Upper lobe of left lung (tissue), 6 donors: ENCODE data around the gene SH3RF1. TPM values are rescaled to one million over a fixed set of nuclear protein-coding genes. Genes with fewer than 3 reads are reported as not detected.

Source experiments
- ATAC-seq, 2 donors: fragments of 200-7000 bp; cut with Tn5 transposase; one replicate each; pipeline ENCODE4 v1.9.1; 2022; ENCODE audit warnings: mild to moderate bottlenecking in 2 of 2, moderate library complexity in 2 of 2; ENCODE audit not compliant: low FRiP score in 2 of 2
- DNase-seq, 2 donors: peaks; one replicate each; pipeline ENCODE4 v3.0.0-alpha.2; 2019 to 2020
- H3K27ac ChIP-seq, 4 donors: fragments of 200-600 bp; sonication (generic); one replicate each; pipeline ENCODE4 v1.5.1; 2016 to 2019
- H3K27me3 ChIP-seq, 4 donors: fragments of 200-600 bp; sonication (generic); one replicate each; pipeline ENCODE4 v1.5.1; 2017 to 2019
- H3K36me3 ChIP-seq, 4 donors: fragments of 200-600 bp; sonication (generic); one replicate each; pipeline ENCODE4 v1.5.1; 2016 to 2019
- H3K4me1 ChIP-seq, 4 donors: fragments of 200-600 bp; sonication (generic); one replicate each; pipeline ENCODE4 v1.5.1; 2018 to 2019
- H3K4me3 ChIP-seq, 4 donors: fragments of 200-600 bp; sonication (generic); one replicate each; pipeline ENCODE4 v1.5.1; 2017 to 2019; ENCODE audit warnings: mild to moderate bottlenecking in 2 of 4, moderate library complexity in 1 of 4
- H3K9me3 ChIP-seq, 4 donors: fragments of 200-600 bp; sonication (generic); one replicate each; pipeline ENCODE4 v1.5.1; 2018 to 2019
- EP300 ChIP-seq, 4 donors: sonication (generic); formaldehyde crosslinking; IDR thresholded peaks; one replicate each; pipeline ENCODE4 v1.5.1; 2017; ENCODE audit warnings: antibody characterized with exemption in 4 of 4, control low read depth in 2 of 4
- POLR2A ChIP-seq, 4 donors: fragments of 450-650 bp; IDR thresholded peaks; one replicate each; pipeline ENCODE4 v1.5.1; 2016 to 2017; ENCODE audit warnings: antibody characterized with exemption in 4 of 4, mild to moderate bottlenecking in 2 of 4
- POLR2AphosphoS5 ChIP-seq, 2 donors: sonication (generic); formaldehyde crosslinking; IDR thresholded peaks; one replicate each; pipeline ENCODE4 v1.5.1; 2017; ENCODE audit warnings: antibody characterized with exemption in 2 of 2
- WGBS, 2 donors: methylation state at CpG; one replicate each; pipeline ENCODE4 v1.1.5; 2017 to 2018; 5-methylcytosine and 5-hydroxymethylcytosine counted together
- total RNA-seq, 6 donors: library from RNA; depleted of rRNA in 4 of 6; stranded (reverse); fragments of >200 nt in 4 of 6; gene quantifications; one replicate each; pipeline versions ENCODE4 v1.1.0 to v1.2.1, GENCODE V29; 2016 to 2021
- TF ChIP-seq, protein P1 (sequence below), 6 experiments: fragments of 450-650 bp in 4 of 6; fragments of 200-600 bp in 2 of 6; sonication (generic) in 2 of 6; IDR thresholded peaks; one replicate each; pipeline ENCODE4 v1.5.1; 2016 to 2019; ENCODE audit warnings: antibody characterized with exemption in 6 of 6
- donor health status: DM: no; HTN: no; CAD: no; lungs with moderate emphysema.
- donor health status: DM: no; HTN: yes; CAD: no; lungs with severe emphysema.

Gene SH3RF1
- total RNA-seq, 6 donors from 2014 or later, result 27.1 to 38.7 (median 34.3) TPM

DNA sequence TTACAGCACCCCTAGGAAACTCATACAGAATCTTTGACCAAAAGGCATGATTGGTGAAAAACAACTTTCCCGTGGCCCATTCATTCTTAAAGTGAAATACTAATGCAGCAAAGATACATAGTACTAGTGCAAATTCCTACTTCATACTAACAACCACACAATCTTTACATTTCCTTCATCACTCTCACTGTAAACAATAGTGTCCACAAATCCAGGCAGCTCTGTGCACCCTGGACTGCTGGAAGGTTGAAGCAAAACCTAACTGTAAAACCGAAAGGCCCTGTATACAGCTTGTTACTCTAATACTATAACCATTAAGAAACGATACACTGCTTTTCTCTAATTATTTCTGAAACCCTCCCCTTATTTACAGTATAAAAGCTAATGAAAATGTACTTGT lies 82.6 kb downstream of the SH3RF1 start:
- WGBS, 2 donors, result 82 to 89% methylated on average over 3 of the region's 3 CpGs
- H3K27ac ChIP-seq, result peak overlapping the region in 1 of 4 donors; percentile 7
- no peak for TF ChIP-seq POLR2A (IDR thresholded peaks at IDR 0.05)
- TF ChIP-seq, protein P1, sequence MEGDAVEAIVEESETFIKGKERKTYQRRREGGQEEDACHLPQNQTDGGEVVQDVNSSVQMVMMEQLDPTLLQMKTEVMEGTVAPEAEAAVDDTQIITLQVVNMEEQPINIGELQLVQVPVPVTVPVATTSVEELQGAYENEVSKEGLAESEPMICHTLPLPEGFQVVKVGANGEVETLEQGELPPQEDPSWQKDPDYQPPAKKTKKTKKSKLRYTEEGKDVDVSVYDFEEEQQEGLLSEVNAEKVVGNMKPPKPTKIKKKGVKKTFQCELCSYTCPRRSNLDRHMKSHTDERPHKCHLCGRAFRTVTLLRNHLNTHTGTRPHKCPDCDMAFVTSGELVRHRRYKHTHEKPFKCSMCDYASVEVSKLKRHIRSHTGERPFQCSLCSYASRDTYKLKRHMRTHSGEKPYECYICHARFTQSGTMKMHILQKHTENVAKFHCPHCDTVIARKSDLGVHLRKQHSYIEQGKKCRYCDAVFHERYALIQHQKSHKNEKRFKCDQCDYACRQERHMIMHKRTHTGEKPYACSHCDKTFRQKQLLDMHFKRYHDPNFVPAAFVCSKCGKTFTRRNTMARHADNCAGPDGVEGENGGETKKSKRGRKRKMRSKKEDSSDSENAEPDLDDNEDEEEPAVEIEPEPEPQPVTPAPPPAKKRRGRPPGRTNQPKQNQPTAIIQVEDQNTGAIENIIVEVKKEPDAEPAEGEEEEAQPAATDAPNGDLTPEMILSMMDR (IDR thresholded peaks at IDR 0.05), result no peak
- TF ChIP-seq POLR2AphosphoS5 (IDR thresholded peaks at IDR 0.05), result no peak
- TF ChIP-seq EP300 (IDR thresholded peaks at IDR 0.05), result no peak
- peaks cover 18 to 36% (median 25%) of the 10 kb centered on the region in 4 donors for H3K4me1 ChIP-seq
- no peak for ATAC-seq
- H3K9me3 ChIP-seq, result no peaks in the 10 kb centered on the region
- no peaks in the 10 kb centered on the region for H3K36me3 ChIP-seq
- no peak overlapping the region for H3K4me3 ChIP-seq
- DNase-seq, result no peak
- no peaks in the 10 kb centered on the region for H3K27me3 ChIP-seq

DNA sequence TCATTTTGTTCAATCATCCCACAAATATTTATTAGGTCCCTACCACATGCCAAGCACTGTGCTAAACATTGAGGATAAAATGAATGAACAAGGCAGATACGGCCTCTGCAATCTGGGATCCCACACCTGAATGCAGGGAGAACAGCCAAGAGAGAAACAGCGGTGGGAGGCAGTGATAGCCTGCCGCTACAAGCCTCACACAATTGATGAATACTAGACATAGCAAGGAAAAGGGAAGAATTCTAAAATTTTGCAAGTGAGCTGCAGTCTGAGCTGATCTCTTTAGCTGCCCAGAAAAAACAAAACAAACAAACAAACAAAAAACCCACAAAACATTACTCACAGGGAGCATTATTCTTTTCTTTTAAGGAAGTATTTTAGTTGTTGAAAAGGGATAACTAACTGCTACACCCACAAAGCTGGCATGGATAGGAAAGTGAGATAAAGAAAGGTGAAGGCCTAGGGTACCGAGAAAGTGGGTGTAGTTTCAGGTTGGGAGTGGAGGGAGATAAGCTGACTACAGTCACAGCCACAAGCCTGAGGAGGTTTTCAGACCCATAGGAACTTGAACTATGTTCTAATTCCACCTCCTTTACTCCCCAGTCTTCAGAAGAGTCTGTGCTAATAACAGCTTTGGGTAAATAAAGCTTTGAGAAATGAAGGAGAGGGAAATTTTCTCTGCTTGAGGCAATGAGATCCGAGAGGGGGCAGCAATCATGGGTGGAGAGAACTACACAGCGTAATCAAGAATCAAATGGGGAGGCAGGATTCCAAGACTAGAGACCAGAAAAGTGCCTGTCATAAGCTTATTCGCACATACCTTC lies 85.4 kb downstream of the SH3RF1 start:
- DNase-seq, result peak in 1 of 2 donors; percentile 22
- Histone ChIP-seq H3K27ac (peak overlapping the region in 3 of 4 donors; percentile 31 to 59 (median 32)), H3K4me3 (no peak overlapping the region), H3K27me3 (no peaks in the 10 kb centered on the region), H3K4me1 (peaks cover 18 to 38% (median 25%) of the 10 kb centered on the region in 4 donors), H3K36me3 (no peaks in the 10 kb centered on the region), H3K9me3 (no peaks in the 10 kb centered on the region)
- ATAC-seq, result peak in 1 of 2 donors; percentile 81
- WGBS, 2 donors, result 66 to 79% methylated on average over 7 of the region's 7 CpGs
- TF ChIP-seq EP300 (IDR thresholded peaks at IDR 0.05), result no peak
- TF ChIP-seq, protein P1 (IDR thresholded peaks at IDR 0.05), result peak in 2 of 6 experiments; percentile 13 to 22

DNA sequence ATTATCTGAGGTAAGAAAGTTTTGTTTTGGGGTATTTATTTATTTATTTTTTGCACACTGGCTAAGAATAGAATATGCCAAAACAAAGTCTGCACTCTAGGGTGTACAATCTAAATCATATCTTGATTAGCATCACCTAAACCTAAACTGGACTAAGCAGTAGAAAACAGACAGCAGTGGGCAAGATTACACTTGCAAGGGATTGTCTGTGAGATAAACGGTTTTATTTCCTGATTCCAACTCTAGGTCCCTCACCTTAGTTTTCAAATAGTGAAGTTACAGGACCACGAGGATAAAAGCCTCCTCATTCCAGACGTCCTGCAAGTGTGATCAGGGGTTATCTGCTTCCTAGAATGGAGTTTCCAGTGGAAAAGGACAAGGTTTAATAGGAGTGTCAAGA lies 86.1 kb downstream of the SH3RF1 start:
- Histone ChIP-seq H3K27me3 (no peaks in the 10 kb centered on the region), H3K9me3 (no peaks in the 10 kb centered on the region), H3K27ac (peak overlapping the region in 2 of 4 donors; percentile 32 to 59), H3K36me3 (no peaks in the 10 kb centered on the region), H3K4me3 (no peak overlapping the region), H3K4me1 (peaks cover 20 to 35% (median 28%) of the 10 kb centered on the region in 4 donors)
- 34 to 40% methylated on average over 3 of the region's 3 CpGs for WGBS, 2 donors
- no peak for TF ChIP-seq POLR2AphosphoS5 (IDR thresholded peaks at IDR 0.05)
- no peak for TF ChIP-seq EP300 (IDR thresholded peaks at IDR 0.05)
- TF ChIP-seq, protein P1 (IDR thresholded peaks at IDR 0.05), result no peak
- no peak for TF ChIP-seq POLR2A (IDR thresholded peaks at IDR 0.05)
- no peak for ATAC-seq
- DNase-seq, result no peak

DNA sequence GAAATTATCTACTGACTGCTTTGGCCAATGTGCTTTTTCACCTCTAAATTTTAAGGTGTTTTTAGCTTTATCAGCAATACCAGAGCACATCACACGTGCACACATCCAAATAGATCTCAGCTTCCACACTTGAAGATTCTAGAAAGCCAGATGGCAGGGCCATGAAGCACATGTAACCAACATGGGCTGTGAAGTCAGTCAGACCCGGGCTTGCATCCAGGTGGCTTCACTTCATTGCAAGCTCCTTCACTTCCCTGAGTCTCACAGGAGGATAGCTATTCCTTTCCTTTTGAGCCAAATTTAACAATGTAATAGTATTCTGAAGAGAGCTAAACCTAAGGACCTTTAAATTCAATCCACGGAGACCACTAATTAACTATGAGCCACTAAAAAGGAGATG lies 86.5 kb downstream of the SH3RF1 start:
- H3K27ac ChIP-seq, result no peak overlapping the region
- H3K4me3 ChIP-seq, result no peak overlapping the region
- no peaks in the 10 kb centered on the region for H3K36me3 ChIP-seq
- DNase-seq, result no peak
- H3K27me3 ChIP-seq, result no peaks in the 10 kb centered on the region
- TF ChIP-seq EP300 (IDR thresholded peaks at IDR 0.05) (no peak), POLR2AphosphoS5 (IDR thresholded peaks at IDR 0.05) (no peak), POLR2A (IDR thresholded peaks at IDR 0.05) (no peak)
- TF ChIP-seq, protein P1 (IDR thresholded peaks at IDR 0.05), result no peak
- H3K9me3 ChIP-seq, result no peaks in the 10 kb centered on the region
- 57 to 68% methylated on average over 3 of the region's 3 CpGs for WGBS, 2 donors
- H3K4me1 ChIP-seq, result peaks cover 25 to 31% (median 31%) of the 10 kb centered on the region in 4 donors
- ATAC-seq, result no peak
